Adrenal gland (tissue), 12 donors: ENCODE data around the gene CDH24. TPM values are rescaled to one million over a fixed set of nuclear protein-coding genes. Genes with fewer than 3 reads are reported as not detected.

ENCODE experiments used
- DNase-seq, 7 donors: peaks; one replicate each; pipeline ENCODE4 v3.0.0-alpha.2; 2019 to 2020
- H3K27ac ChIP-seq, 5 donors: fragments of 200-600 bp; sonication (generic) in 4 of 5; 1 replicate in 3 of 5; 2 replicates in 2 of 5; pipeline versions ENCODE4 v1.5.1 to v1.8.0; 2016 to 2020; ENCODE audit warnings: mild to moderate bottlenecking in 1 of 5
- H3K27me3 ChIP-seq: fragments of 200-600 bp; 2 replicates; pipeline ENCODE4 v1.8.0; 2021
- H3K36me3 ChIP-seq, 2 donors: fragments of 200-600 bp; replicated peaks in 1 of 2; 1 replicate in 1 of 2; 2 replicates in 1 of 2; pipeline versions ENCODE4 v1.5.1 to v1.8.0; 2018 to 2022
- H3K4me1 ChIP-seq, 2 donors: fragments of 200-600 bp; replicated peaks in 1 of 2; 1 replicate in 1 of 2; 2 replicates in 1 of 2; pipeline versions ENCODE4 v1.5.1 to v1.8.0; 2018 to 2021
- H3K4me3 ChIP-seq, 4 donors: fragments of 200-600 bp; sonication (generic) in 3 of 4; one replicate each; pipeline ENCODE4 v1.5.1; 2016 to 2018
- H3K9me3 ChIP-seq, 3 donors: fragments of 200-600 bp; sonication (generic) in 1 of 3; replicated peaks in 1 of 3; 1 replicate in 2 of 3; 2 replicates in 1 of 3; pipeline versions ENCODE4 v1.5.1 to v1.8.0; 2016 to 2021
- CTCF ChIP-seq, 6 experiments: fragments of 450-650 bp in 4 of 6; fragments of 200-600 bp in 2 of 6; sonication (generic) in 1 of 6; IDR thresholded peaks; 1 replicate in 5 of 6; 2 replicates in 1 of 6; pipeline versions ENCODE4 v1.5.1 to v1.8.0; 2016 to 2021; ENCODE audit warnings: antibody characterized with exemption in 6 of 6, mild to moderate bottlenecking in 2 of 6, moderate library complexity in 1 of 6
- POLR2A ChIP-seq, 2 donors: fragments of 450-650 bp; IDR thresholded peaks; one replicate each; pipeline ENCODE4 v1.6.1; 2017; ENCODE audit warnings: antibody characterized with exemption in 2 of 2, mild to moderate bottlenecking in 2 of 2, moderate library complexity in 1 of 2
- WGBS, 4 donors: extraction: QIAGEN DNeasy Blood & Tissue Kit in 2 of 4; methylation state at CpG; one replicate each; pipeline versions ENCODE4 v1.1.5 to v1.1.7; 2013 to 2017; 5-methylcytosine and 5-hydroxymethylcytosine counted together
- intact Hi-C, 2 donors: fragments of 100-400 bp; cut with DNase I; formaldehyde crosslinking; loops; one replicate each; pipeline versions ENCODE4 v1.14.1 to v1.15.0; 2022 to 2023
- polyA plus RNA-seq, 3 donors: library from polyadenylated mRNA; stranded (reverse); fragments of 200-250 nt in 2 of 3; fragments of 350-450 nt in 1 of 3; fragmentation: Illumina TruSeq in 1 of 3; extraction: RNeasy Lipid Tissue Mini Kit (QIAGEN cat#74804) in 1 of 3; gene quantifications; one replicate each; pipeline ENCODE4 v1.2.3, GENCODE V29; 2013 to 2014
- total RNA-seq, 9 donors: library from RNA; depleted of rRNA in 4 of 9; stranded (reverse); fragments of >200 nt in 4 of 9; fragments of 120-200 nt in 1 of 9; fragmentation: NEBNext Ultra II Directional in 1 of 9; extraction: Animal tissue kit (Norgen Biotek cat#: 25700) in 1 of 9; gene quantifications; one replicate each; pipeline versions ENCODE4 v1.1.0 to v1.2.4, GENCODE V29; 2013 to 2023
- donor health status: healthy with polysubstance abuse.
- donor health status: Bipolar disorder and iron deficiency.
- donor health status: DM: yes; HTN: yes; CAD: no.
- donor health status: DM: no; HTN: no; CAD: no.
- donor health status: DM: no; HTN: no; CAD: no.
- donor health status: DM: yes; HTN: yes; CAD: no.

The CDH24 gene
- total and polyA plus RNA-seq, 12 donors, result 1.5 to 29.3 (median 3.5) TPM

- DNase-seq, result no peak
- no peak overlapping the region for H3K27ac ChIP-seq
- TF ChIP-seq POLR2A (IDR thresholded peaks at IDR 0.05) (no peak), CTCF (IDR thresholded peaks at IDR 0.05) (no peak)
- H3K9me3 ChIP-seq, result no peaks in the 10 kb centered on the region
- no peak overlapping the region for H3K4me3 ChIP-seq
- 56 to 68% (median 59%) methylated on average over 7 of the region's 7 CpGs for WGBS, 4 donors
- no peaks in the 10 kb centered on the region for H3K4me1 ChIP-seq
- intact Hi-C loops, result no loop called here
- peaks cover 0 to 19% of the 10 kb centered on the region in 2 donors for H3K36me3 ChIP-seq
- H3K27me3 ChIP-seq, result no peaks in the 10 kb centered on the region
Measured at GRCh38 chr14:23021889-23022442, 35.4 kb downstream of the CDH24 start.

DNA sequence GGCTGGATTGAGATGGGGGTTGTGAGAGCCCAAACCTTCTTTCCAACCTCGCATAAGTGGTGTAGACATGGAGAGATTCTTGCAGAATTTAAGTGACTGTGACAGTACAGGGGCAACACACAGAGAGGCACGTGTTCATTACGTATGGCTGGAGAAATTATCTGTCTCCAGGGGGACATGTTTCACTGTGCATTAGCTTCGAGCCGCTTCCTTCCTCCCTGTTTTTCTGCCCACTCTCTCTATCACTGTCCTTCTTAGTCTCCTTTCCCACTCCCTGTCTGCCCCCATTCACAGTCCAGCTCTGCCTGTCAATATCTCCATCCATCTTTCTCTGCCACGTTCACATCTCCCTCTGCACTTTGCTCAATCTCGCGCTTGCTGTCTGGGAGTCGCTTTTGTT, 35.9 kb downstream of the CDH24 start:
- H3K27ac ChIP-seq, result no peak overlapping the region
- peaks cover 0 to 16% of the 10 kb centered on the region in 2 donors for H3K36me3 ChIP-seq
- 67 to 84% (median 75%) methylated on average over 9 of the region's 9 CpGs for WGBS, 4 donors
- DNase-seq, result no peak
- no peaks in the 10 kb centered on the region for H3K4me1 ChIP-seq
- intact Hi-C loops, result no loop called here
- H3K27me3 ChIP-seq, result no peaks in the 10 kb centered on the region
- no peaks in the 10 kb centered on the region for H3K9me3 ChIP-seq
- H3K4me3 ChIP-seq, result no peak overlapping the region
- TF ChIP-seq POLR2A (IDR thresholded peaks at IDR 0.05) (no peak), CTCF (IDR thresholded peaks at IDR 0.05) (no peak)

DNA sequence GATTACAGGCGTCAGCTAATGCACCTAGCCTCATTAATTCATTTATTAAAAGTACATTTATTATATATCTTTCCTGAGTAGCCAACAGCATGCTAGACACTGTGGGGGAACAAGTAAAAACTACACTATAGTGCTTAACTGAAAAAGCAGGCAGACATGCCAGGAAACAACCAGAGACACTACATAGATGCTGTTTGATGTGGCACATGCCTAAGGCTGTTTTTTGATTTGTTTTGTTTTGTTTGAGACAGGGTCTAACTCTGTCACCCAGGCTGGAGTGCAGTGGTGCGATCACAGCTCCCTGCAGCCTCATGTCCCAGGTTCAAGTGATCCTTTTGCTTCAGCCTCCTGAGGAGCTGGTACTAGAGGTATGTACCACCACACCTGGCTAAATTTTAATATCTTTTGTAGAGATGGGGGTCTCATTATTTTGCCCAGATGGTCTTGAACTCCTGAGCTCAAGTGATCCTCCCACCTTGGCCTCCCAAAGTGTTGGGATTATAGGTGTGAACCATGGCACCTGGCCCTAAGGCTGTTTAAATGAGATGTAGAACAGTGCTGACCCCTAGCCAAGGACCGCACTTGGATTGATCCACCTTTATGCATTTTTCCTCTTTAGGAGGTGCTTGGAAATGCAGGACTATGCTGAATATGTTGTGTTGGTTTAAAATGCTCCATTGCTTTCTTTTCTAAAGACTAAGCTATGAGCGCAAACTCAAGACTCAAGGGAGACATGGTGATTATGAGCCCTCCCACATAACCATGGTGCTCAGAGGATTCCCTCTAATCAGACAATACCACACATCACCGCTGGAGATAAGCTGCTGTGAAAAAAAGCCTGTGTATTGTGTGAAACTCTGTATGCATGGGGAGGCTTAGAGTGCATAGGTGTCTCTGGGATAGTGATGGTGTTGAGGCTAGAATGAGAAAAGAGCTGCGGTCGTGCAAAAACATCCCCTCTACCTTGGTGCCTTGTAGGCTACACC, 36.9 kb downstream of the CDH24 start:
- Histone ChIP-seq H3K36me3 (peaks cover 0 to 7% of the 10 kb centered on the region in 2 donors), H3K27ac (no peak overlapping the region), H3K27me3 (no peaks in the 10 kb centered on the region), H3K9me3 (no peaks in the 10 kb centered on the region), H3K4me1 (no peaks in the 10 kb centered on the region), H3K4me3 (no peak overlapping the region)
- no peak for DNase-seq
- no peak for TF ChIP-seq CTCF (IDR thresholded peaks at IDR 0.05)
- no peak for TF ChIP-seq POLR2A (IDR thresholded peaks at IDR 0.05)
- intact Hi-C loops, result no loop called here
- 91 to 96% (median 95%) methylated on average over 7 of the region's 7 CpGs for WGBS, 4 donors

DNA sequence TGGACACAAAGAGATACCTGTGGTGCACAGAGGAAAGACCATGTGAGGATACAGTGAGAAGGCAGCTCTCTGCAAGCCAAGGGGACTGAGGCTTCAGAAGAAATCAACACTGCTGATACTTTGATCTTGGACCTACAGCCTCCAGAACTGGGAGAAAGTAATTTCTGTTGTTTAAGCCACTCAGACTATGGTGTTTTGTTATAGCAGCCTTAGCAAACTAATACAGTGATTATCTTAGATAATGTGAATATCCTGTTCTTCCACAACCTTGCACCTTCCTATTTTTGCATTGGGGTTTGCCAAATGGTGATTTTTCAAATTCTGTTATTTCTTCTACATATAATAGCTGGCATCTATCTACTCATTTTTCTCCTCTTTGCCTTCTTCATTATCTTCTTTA, 39.2 kb downstream of the CDH24 start:
- intact Hi-C loops, result no loop called here
- no peak for DNase-seq
- Histone ChIP-seq H3K4me3 (no peak overlapping the region), H3K27ac (no peak overlapping the region), H3K9me3 (no peaks in the 10 kb centered on the region), H3K4me1 (no peaks in the 10 kb centered on the region), H3K27me3 (no peaks in the 10 kb centered on the region), H3K36me3 (no peaks in the 10 kb centered on the region)
- no peak for TF ChIP-seq POLR2A (IDR thresholded peaks at IDR 0.05)
- no peak for TF ChIP-seq CTCF (IDR thresholded peaks at IDR 0.05)
